GM04504 (cell line): ENCODE data around the gene PTPRN2.

Experiments
- DNase-seq: peaks from one replicate; pipeline ENCODE4 v3.0.0-alpha.2; 2012; ENCODE audit warnings: low read depth

PTPRN2 gene

GRCh38 chr7:157772486-157773130 is 815.0 kb downstream of the PTPRN2 start:
- DNase-seq = no peak

DNA sequence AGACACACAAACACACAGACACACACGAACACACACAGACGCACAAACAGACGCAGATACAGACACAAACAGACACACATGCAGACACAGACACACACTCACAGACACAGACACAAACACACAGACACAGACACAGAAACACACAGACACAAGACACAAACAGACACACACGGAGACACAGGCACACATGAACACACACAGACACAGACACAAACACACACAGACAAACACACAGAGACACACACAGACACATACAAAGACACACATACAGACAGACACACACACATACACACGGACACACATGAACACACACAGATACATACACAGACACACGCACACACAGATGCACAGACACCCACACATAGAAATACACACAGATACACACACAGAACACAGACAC is 815.9 kb downstream of the PTPRN2 start:
- DNase-seq = no peak

DNA sequence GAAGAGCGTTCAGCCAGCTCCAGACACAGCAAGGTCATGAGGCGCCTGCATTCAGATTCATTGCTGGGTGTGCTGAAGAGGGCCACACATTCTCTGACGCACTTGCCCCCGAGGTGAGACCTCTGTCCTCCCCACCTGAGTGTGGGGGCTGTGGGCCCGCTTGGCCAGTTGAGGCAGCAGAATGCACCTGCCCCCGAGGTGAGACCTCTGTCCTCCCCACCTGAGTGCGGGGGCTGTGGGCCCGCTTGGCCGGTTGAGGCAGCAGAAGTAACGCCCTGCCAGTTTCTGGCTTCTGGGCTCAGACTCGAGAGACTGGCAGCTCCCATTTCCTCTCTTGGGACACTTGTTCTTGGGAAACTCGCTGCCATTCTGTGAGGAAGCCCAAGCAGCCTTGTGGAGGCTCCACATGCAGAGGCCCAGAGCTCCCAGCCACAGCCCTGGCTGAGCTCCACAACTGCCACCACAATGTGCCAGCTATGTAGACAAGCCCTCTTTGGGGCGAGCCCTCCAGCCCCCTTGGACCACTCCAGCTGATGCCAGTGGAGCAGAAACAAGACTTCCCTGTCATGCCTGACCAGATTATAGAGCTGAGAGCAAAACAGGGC is 816.8 kb downstream of the PTPRN2 start:
- DNase-seq = no peak

- no peak for DNase-seq
Measured at GRCh38 chr7:157769526-157770215, 818.0 kb downstream of the PTPRN2 start.

GRCh38 chr7:157769086-157769485 is 818.5 kb downstream of the PTPRN2 start:
- no peak for DNase-seq

DNA sequence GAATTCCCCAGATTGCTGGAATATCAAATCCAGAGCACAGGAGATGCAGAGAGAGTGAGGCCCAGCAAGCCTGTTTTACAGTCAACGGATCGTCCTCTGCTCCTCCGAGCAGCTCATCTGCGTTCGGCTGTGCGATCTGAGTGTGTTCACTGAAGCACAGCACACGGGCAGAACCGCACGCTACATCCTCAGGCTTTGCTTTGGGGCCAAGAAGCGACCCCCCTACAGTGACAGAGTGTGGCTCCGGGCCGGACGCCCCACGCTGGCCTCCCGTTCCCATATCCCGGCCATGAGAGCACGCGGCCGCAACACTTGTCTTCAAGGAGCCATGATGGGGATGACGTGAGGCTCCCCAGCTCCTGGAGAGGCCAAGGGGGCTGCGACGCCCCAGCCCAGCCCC is 819.4 kb downstream of the PTPRN2 start:
- no peak for DNase-seq

- no peak for DNase-seq
Measured at GRCh38 chr7:157767506-157768197, 820.0 kb downstream of the PTPRN2 start.

DNA sequence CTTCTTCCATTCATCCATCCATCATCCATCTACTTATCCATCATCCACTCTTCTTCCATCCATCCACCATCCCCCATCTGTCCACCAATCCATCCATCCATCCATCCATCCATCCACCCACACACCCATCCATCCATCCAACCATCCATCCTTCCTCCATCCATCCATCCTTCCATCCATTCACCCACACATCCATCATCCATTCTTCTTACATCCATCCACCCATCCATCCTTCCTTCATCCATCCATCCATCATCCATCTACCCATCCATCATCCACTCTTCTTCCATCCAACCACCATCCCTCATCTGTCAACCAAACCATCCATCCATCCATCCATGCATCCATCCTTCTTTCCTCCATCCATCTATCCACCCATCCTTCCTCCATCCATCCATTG is 821.5 kb downstream of the PTPRN2 start:
- no peak for DNase-seq

DNA sequence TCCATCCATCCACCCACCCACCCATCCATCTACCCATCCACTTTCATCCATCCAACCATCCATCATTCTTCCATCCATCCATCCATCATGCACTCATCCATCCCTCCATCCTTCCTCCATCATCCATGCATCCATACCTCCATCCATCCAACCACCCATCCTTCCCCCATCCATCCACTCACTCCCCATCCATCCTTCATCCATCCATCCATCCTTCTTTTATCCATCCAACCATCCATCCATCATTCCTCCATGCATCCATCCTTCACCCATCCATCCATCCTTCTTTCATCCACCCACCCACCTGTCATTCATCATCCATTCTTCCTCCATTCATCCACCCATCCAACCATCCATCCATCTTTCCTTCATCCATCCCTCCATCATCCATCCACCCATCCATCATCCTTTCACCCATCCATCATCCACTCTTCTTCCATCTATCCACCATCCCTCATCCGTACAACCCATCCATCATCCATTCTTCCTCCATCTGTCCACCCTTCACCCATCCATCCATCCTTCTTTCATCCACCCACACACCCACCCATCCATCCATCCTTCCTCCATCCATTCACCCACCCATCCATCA is 822.6 kb downstream of the PTPRN2 start:
- DNase-seq = no peak

- DNase-seq = no peak
Measured at GRCh38 chr7:157764193-157764592, 823.4 kb downstream of the PTPRN2 start.

DNA sequence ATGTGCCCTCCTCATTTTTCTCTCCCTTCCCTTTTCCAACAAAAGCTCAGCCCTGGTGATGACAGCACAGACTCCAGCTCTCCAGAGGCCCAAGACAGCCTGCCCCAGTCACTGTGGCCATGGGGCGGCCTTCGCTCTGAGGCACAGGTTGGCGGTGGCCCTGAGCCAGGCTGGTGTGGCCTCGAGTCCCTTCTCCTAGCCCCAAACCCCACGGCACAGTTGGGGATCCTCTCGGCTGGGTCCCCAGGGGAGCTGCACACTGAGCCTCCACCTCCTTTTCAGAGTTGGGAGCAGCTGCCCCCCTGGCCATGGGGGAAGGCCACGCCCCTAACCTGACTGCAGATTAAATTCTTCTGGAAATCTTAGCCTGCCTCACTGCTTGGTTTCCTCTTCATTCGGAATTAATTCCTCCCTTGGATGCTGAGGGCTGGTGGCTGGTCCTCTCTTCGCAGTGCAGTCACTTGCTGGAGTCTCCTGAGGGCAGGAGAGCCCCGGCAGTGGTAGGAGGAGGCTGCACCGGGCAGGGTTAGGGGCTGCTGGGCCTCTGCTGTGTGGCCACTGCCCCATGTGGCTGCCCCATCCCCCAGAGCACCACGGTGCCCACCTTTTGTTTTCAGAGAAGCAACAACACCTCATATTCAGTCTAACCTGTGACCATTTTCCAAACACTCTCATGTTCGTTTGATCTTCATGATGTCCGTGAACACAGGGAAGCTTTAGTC is 824.2 kb downstream of the PTPRN2 start:
- no peak for DNase-seq

DNA sequence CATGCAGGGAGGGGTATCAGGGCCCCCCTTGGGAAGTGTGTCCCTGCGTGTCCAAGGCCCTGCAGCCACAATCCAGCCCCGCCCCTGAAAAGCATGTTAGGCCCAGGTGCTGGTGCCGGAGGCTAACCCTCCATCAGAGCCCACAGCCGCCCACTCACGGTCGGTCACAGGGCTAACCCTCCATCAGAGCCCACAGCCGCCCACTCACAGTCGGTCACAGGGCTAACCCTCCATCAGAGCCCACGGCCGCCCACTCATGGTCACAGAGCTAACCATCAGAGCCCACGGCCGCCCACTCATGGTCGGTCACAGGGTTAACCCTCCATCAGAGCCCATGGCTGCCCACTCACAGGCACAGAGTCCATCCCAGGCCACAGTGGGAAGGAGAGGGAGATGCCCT is 824.8 kb downstream of the PTPRN2 start:
- DNase-seq = no peak

GRCh38 chr7:157760004-157760730 is 827.5 kb downstream of the PTPRN2 start:
- no peak for DNase-seq

- no peak for DNase-seq
Measured at GRCh38 chr7:157759246-157759805, 828.3 kb downstream of the PTPRN2 start.

DNA sequence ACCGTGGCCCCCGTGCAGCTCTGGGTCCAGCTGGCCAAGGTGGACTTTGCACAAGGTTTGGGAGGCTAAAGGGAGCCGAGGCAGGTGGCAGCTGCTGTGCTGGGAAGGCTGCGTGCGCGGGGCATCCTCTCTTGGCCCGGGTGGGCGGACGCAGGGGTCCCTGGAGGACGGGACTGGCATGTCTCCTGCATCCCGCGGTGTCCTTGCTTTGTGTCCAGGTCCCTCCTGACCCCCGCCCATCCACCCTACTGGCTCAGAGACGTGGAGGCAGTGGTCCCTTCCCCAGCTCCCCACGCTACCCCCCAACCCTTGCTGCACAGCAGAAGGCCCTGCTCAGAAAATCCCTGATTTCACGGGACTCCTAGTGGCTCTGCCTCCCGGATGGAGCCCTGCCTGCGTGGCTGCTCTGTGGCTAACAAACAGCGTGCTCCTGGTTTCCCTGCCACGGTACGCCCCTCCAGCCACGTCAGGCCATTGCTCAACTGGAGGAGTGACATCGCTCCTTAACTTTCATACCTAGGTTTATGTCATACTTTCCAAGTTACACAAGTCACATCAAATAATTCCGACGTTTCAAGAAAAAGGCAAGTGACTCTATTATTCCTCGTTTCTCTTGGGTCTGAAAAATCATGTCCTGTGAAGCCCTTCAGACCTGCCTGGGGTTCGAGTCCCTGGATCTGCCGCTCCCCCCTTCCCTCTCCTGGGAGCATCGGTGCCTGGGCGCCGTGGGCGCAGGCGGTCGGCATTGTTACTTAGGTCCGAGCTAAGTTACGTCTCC is 829.0 kb downstream of the PTPRN2 start:
- DNase-seq = no peak

- no peak for DNase-seq
Measured at GRCh38 chr7:157757776-157758467, 829.7 kb downstream of the PTPRN2 start.

DNA sequence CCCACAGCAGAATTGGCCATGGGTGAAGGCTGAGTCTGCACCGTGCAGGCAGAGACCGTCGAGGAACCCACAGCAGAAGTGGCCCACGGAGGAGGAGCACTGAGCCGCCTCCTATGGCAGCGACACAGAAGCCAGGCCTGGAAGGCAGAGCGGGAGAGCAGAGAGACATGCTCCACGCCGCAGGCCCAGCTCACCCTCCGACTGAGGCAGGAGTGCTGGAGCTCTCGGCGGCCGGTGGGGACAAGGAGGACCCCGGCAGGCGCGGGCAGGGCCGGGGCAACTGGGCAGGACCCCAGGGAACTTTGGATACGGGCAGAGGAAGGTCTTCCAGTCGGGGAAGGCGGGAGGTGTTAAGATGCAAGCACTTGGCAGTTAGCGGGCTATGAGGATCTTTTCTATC is 830.4 kb downstream of the PTPRN2 start:
- DNase-seq = no peak

DNA sequence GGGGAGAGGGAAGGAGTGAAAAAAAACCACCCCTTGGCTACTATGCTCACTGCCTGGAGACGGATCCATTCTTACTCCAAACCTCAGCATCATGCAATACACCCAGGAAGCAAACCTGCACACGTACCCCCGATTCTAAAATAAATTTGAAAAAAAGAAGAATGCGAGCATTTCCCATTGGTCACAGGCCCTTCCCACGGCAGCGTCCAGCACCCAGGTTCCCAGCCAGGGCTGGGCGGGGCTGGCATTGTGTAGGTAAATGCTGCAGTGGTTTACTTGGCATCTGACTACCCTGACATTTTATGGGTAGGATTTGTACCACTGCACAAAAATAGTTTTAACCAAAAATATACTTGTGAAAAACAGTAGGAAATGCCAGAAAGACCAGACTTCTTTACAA is 831.9 kb downstream of the PTPRN2 start:
- no peak for DNase-seq

- DNase-seq = no peak
Measured at GRCh38 chr7:157754416-157754790, 833.2 kb downstream of the PTPRN2 start.
